Smooth muscle cell (in vitro differentiated cells): ENCODE measurements around the gene SNAI1. TPM values are rescaled to one million over a fixed set of nuclear protein-coding genes. Genes with fewer than 3 reads are reported as not detected.

Experiments used
- DNase-seq: peaks from one replicate; lab custom pipeline; 2025; ENCODE audit not compliant: unreplicated experiment; lab: John Stamatoyannopoulos, UW
- H2AFZ ChIP-seq: fragments of 200-600 bp; sonication (generic); 2 replicates; pipeline ENCODE4 v1.6.0; 2016; ENCODE audit warnings: antibody characterized with exemption, low read depth, mild to moderate bottlenecking
- H3F3A ChIP-seq: fragments of 200-600 bp; sonication (generic); 2 replicates; pipeline ENCODE4 v1.6.0; 2017; ENCODE audit warnings: antibody characterized with exemption, low read depth
- H3K27ac ChIP-seq: fragments of 200-600 bp; sonication (generic); 2 replicates; pipeline ENCODE4 v1.5.1; 2016; ENCODE audit warnings: low read depth, mild to moderate bottlenecking
- H3K27me3 ChIP-seq: fragments of 200-600 bp; sonication (generic); 2 replicates; pipeline ENCODE4 v1.6.1; 2016; ENCODE audit warnings: low read depth, mild to moderate bottlenecking
- H3K36me3 ChIP-seq: fragments of 200-600 bp; sonication (generic); 2 replicates; pipeline ENCODE4 v1.5.1; 2016; ENCODE audit warnings: low read depth
- H3K4me1 ChIP-seq: fragments of 200-600 bp; sonication (generic); 2 replicates; pipeline ENCODE4 v1.5.1; 2016; ENCODE audit warnings: low read depth
- H3K4me2 ChIP-seq: fragments of 200-600 bp; sonication (generic); 2 replicates; pipeline ENCODE4 v1.6.0; 2016; ENCODE audit warnings: mild to moderate bottlenecking
- H3K4me3 ChIP-seq: fragments of 200-600 bp; sonication (generic); 2 replicates; pipeline ENCODE4 v1.5.1; 2016; ENCODE audit warnings: mild to moderate bottlenecking
- H3K79me2 ChIP-seq: fragments of 200-600 bp; sonication (generic); 2 replicates; pipeline ENCODE4 v1.6.0; 2016; ENCODE audit warnings: low read depth, mild to moderate bottlenecking
- H3K9ac ChIP-seq: fragments of 200-600 bp; sonication (generic); 2 replicates; pipeline ENCODE4 v1.6.0; 2016; ENCODE audit warnings: low read depth
- H3K9me3 ChIP-seq: fragments of 200-600 bp; sonication (generic); replicated peaks from 2 replicates; pipeline ENCODE4 v1.5.1; 2016; ENCODE audit warnings: low read depth
- H4K20me1 ChIP-seq: fragments of 200-600 bp; sonication (generic); 2 replicates; pipeline ENCODE4 v1.6.0; 2016; ENCODE audit warnings: low read depth
- CTCF ChIP-seq: fragments of 200-600 bp; sonication (generic); IDR thresholded peaks from 2 replicates; pipeline ENCODE4 v1.5.1; 2017; ENCODE audit warnings: borderline replicate concordance, mild to moderate bottlenecking, antibody characterized with exemption; ENCODE audit not compliant: insufficient read depth, poor library complexity, severe bottlenecking
- WGBS: methylation state at CpG from one replicate; pipeline ENCODE4 v1.1.7; 2016; ENCODE audit warnings: low lambda C conversion rate; 5-methylcytosine and 5-hydroxymethylcytosine counted together
- polyA plus RNA-seq: library from polyadenylated mRNA; unstranded; fragments of >200 nt; fragmentation: Nextera tagmentation; extraction: Ambion mirVana; gene quantifications from 2 replicates; pipeline ENCODE4 v1.2.1, GENCODE V29; 2016
- total RNA-seq: library from RNA; depleted of rRNA; stranded (reverse); fragments of >200 nt; gene quantifications from 2 replicates; pipeline ENCODE4 v1.2.3, GENCODE V29; 2014

Gene SNAI1
- total and polyA plus RNA-seq, 2 experiments from 2014 or later, result 3.7 to 20.7 TPM

GRCh38 chr20:49985617-49986016 lies 2.8 kb downstream of the SNAI1 start:
- Histone ChIP-seq H3K27ac (no peak overlapping the region), H3K9me3 (no peaks in the 10 kb centered on the region), H3K4me1 (peaks cover 61% of the 10 kb centered on the region), H2AFZ (no peak overlapping the region), H3K36me3 (no peaks in the 10 kb centered on the region), H3K9ac (no peak overlapping the region), H3F3A (peaks cover 35% of the 10 kb centered on the region), H3K79me2 (peaks cover 39% of the 10 kb centered on the region), H3K4me3 (peak overlapping the region; percentile 77), H3K27me3 (no peaks in the 10 kb centered on the region), H4K20me1 (peaks cover 39% of the 10 kb centered on the region), H3K4me2 (peak overlapping the region; percentile 93)
- DNase-seq, result no peak
- TF ChIP-seq CTCF, result no peak
- 70% methylated on average over 11 of the region's 13 CpGs for WGBS

- Histone ChIP-seq H3K4me3 (peak overlapping the region; percentile 77), H3K27ac (no peak overlapping the region), H3K9ac (no peak overlapping the region), H3K4me2 (peak overlapping the region; percentile 93), H2AFZ (no peak overlapping the region), H3K36me3 (no peaks in the 10 kb centered on the region), H3K4me1 (peaks cover 64% of the 10 kb centered on the region), H3K79me2 (peaks cover 39% of the 10 kb centered on the region), H3K27me3 (no peaks in the 10 kb centered on the region), H3F3A (peaks cover 35% of the 10 kb centered on the region), H4K20me1 (peaks cover 39% of the 10 kb centered on the region), H3K9me3 (no peaks in the 10 kb centered on the region)
- no peak for TF ChIP-seq CTCF
- DNase-seq, result no peak
- 47% methylated on average over 4 of the region's 4 CpGs for WGBS
Observed at GRCh38 chr20:49986049-49986448, 3.3 kb downstream of the SNAI1 start.

- no peak overlapping the region for H2AFZ ChIP-seq
- peak overlapping the region; percentile 93 for H3K4me2 ChIP-seq
- H3K4me1 ChIP-seq, result peaks cover 60% of the 10 kb centered on the region
- H3K9me3 ChIP-seq, result no peaks in the 10 kb centered on the region
- no peak for TF ChIP-seq CTCF
- no peaks in the 10 kb centered on the region for H3K36me3 ChIP-seq
- H3K9ac ChIP-seq, result no peak overlapping the region
- H4K20me1 ChIP-seq, result peaks cover 39% of the 10 kb centered on the region
- 73% methylated on average over 15 of the region's 15 CpGs for WGBS
- H3K4me3 ChIP-seq, result no peak overlapping the region
- peak overlapping the region; percentile 29 for H3K27ac ChIP-seq
- peaks cover 39% of the 10 kb centered on the region for H3K79me2 ChIP-seq
- DNase-seq, result no peak
- no peaks in the 10 kb centered on the region for H3K27me3 ChIP-seq
- peaks cover 35% of the 10 kb centered on the region for H3F3A ChIP-seq
Observed at GRCh38 chr20:49987015-49987867, 4.5 kb downstream of the SNAI1 start.
